HG03045 (cell line): ENCODE measurements around the gene CASKIN1.
"Not testable (repeated sequence)": the region's sequence is repeated elsewhere in the genome, so short reads cannot be mapped to it uniquely, and the experiment has no call there.

Experiments
- ATAC-seq: cut with Tn5 transposase; IDR thresholded peaks from one replicate; pipeline ENCODE4 v1.9.1; 2021; ENCODE audit warnings: mild to moderate bottlenecking, moderate library complexity; ENCODE audit not compliant: unreplicated experiment

Gene CASKIN1

GRCh38 chr16:2142942-2143877, 53.2 kb downstream of the CASKIN1 start:
- ATAC-seq, result no peak

DNA sequence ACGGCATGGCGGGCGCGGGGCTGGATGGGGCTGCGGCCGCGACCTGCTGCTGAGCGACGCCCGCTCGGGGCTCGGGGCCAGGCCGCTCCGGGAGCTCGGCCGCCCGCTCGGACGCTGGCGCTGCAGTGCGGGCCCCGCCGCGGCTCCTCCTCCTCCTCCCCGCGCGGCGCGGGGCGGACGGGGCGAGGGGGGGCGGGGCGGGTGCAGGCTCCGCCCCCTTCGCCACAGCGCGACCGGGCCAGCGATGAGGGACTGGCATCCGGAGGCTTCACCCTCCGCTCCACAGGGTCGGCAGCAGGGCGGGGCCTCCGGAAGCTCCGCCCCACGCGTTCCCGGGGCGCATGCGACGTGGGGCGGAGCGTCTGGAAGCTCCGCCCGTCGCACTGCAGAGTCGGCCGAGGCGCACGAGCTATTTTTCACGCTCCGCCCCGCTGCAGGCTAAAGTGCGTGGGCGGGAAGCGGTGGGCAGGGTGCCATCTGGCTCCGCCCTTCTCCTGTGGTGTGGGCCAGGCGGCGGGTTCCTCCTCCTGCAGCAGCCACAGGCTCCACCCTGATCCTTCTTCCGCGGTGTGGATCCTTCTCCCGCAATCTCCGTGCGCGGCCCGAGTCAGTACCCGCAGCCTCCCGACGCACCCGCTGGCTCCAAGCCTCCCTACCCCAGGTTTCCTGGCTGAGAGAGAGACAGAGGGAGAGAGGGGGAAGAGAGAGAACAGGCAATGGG, 60.5 kb downstream of the CASKIN1 start, which contains the start of gene PKD1:
Gene PKD1, minus strand, starts transcription at position 129 of the 721 bp plus-strand sequence. CDS start 209 bp downstream, outside the sequence.
- not testable (repeated sequence) for ATAC-seq

- ATAC-seq, result not testable (repeated sequence)
These were observed 61.3 kb downstream of the CASKIN1 start for GRCh38 chr16:2135071-2135470.

GRCh38 chr16:2133797-2134196, 62.6 kb downstream of the CASKIN1 start:
- ATAC-seq, result not testable (repeated sequence)

DNA sequence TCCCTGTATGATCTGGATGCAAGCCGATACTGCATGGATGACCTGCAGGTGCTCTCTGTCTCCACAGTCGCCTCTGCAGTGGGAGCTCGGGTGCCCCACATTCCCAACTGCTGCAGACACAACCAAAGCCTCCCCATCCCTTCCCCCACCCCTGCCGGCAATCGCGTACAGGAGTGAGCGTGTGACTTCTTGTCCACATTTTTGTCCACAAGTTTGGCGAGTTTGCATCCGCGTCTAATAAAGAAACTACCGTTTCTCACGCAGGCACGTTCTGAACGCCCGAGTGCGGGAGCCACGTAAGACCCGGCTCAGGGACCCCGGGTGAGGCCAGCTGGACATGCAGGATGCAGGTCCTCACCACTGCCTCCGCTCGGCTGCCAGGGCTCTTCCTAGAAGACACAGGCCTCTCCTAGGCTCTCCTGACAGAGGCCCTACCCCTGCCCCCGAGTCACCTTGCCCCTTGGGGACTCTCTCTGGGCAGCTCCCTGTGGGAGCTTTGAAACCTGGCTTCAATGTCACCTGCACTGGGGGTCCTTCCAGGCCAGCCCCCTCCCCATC, 66.4 kb downstream of the CASKIN1 start:
- ATAC-seq, result not testable (repeated sequence)

DNA sequence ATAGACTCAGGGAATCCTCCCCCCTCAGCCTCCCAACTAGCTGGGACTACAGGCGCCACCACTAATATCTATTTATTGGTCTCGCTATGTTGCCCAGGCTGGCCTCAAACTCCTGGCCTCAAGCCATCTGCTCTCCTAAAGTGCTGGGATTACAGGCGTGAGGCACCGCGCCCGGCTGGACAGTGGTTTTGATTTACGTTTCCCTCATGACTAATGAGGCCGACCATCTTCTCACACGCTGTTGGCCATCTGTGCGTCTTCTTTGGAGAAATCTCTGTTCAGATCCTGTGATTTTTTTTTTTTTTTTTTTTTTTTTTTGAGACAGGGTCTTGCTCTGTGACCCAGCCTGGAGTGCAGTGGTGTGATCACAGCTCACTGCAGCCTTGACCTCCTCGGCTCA, 67.2 kb downstream of the CASKIN1 start:
- not testable (repeated sequence) for ATAC-seq

- not testable (repeated sequence) for ATAC-seq
These were observed 68.7 kb downstream of the CASKIN1 start for GRCh38 chr16:2127630-2128280.
